Nephron (organoid): ENCODE data around the gene SENP6.
"Not testable (repeated sequence)": the region's sequence is repeated elsewhere in the genome, so short reads cannot be mapped to it uniquely, and the experiment has no call there.

ENCODE experiments used
- H3K27ac Mint-ChIP-seq, 3 experiments: 2 replicates each; pipeline ENCODE4 v1.8.0; 2020; ENCODE audit warnings: mixed read lengths in 3 of 3, mild to moderate bottlenecking in 2 of 3, moderate library complexity in 1 of 3
- H3K27me3 Mint-ChIP-seq: 2 replicates; pipeline ENCODE4 v1.8.0; 2021; ENCODE audit warnings: low read depth, mild to moderate bottlenecking, moderate library complexity, mixed read lengths
- H3K36me3 Mint-ChIP-seq: 2 replicates; pipeline ENCODE4 v1.8.0; 2020; ENCODE audit warnings: low read depth, mixed read lengths
- H3K4me1 Mint-ChIP-seq: 2 replicates; pipeline ENCODE4 v1.8.0; 2020; ENCODE audit warnings: mixed read lengths
- H3K4me3 Mint-ChIP-seq, 3 experiments: 2 replicates each; pipeline ENCODE4 v1.8.0; 2020; ENCODE audit warnings: mild to moderate bottlenecking in 3 of 3, mixed read lengths in 3 of 3, moderate library complexity in 2 of 3
- H3K9me3 Mint-ChIP-seq: 2 replicates; pipeline ENCODE4 v1.8.0; 2020; ENCODE audit warnings: mixed read lengths
- CTCF ChIP-seq, 3 experiments: fragments of 200-600 bp; sonication (generic); IDR thresholded peaks; one replicate each; pipeline ENCODE4 v1.5.0; 2021; ENCODE audit warnings: antibody characterized with exemption in 3 of 3; ENCODE audit not compliant: unreplicated experiment in 3 of 3

The SENP6 gene

GRCh38 chr6:75588948-75589347 lies 12.7 kb upstream of the SENP6 start:
- Mint-ChIP-seq H3K9me3 (peaks cover 7% of the 10 kb centered on the region), H3K4me3 (no peak overlapping the region), H3K4me1 (no peaks in the 10 kb centered on the region), H3K27me3 (peaks cover 4% of the 10 kb centered on the region), H3K27ac (no peak overlapping the region), H3K36me3 (no peaks in the 10 kb centered on the region)
- TF ChIP-seq CTCF (IDR thresholded peaks at IDR 0.05; ENCODE audit: unreplicated experiment in 3 of 3), result no peak

- no peak overlapping the region for H3K4me3 Mint-ChIP-seq
- peaks cover under 1% of the 10 kb centered on the region for H3K27me3 Mint-ChIP-seq
- no peaks in the 10 kb centered on the region for H3K9me3 Mint-ChIP-seq
- no peak for TF ChIP-seq CTCF (IDR thresholded peaks at IDR 0.05; ENCODE audit: unreplicated experiment in 3 of 3)
- H3K36me3 Mint-ChIP-seq, result no peaks in the 10 kb centered on the region
- H3K4me1 Mint-ChIP-seq, result no peaks in the 10 kb centered on the region
- no peak overlapping the region for H3K27ac Mint-ChIP-seq
Measured at GRCh38 chr6:75590370-75590769, 11.3 kb upstream of the SENP6 start.

- not testable (repeated sequence) for H3K4me3 Mint-ChIP-seq, H3K9me3 Mint-ChIP-seq, H3K27me3 Mint-ChIP-seq, H3K27ac Mint-ChIP-seq, H3K36me3 Mint-ChIP-seq
- H3K4me1 Mint-ChIP-seq, result peaks cover 20% of the 10 kb centered on the region
Measured at GRCh38 chr6:75596380-75596779, 5.3 kb upstream of the SENP6 start.

- H3K27me3 Mint-ChIP-seq, result no peaks in the 10 kb centered on the region
- H3K27ac Mint-ChIP-seq, result peak overlapping the region; percentile 99 to 100 (median 99)
- H3K4me3 Mint-ChIP-seq, result peak overlapping the region; percentile 81 to 96 (median 96)
- no peak for TF ChIP-seq CTCF (IDR thresholded peaks at IDR 0.05; ENCODE audit: unreplicated experiment in 3 of 3)
- peaks cover 40% of the 10 kb centered on the region for H3K4me1 Mint-ChIP-seq
- H3K9me3 Mint-ChIP-seq, result no peaks in the 10 kb centered on the region
- peaks cover 15% of the 10 kb centered on the region for H3K36me3 Mint-ChIP-seq
Measured at GRCh38 chr6:75600768-75601167, 912 bp upstream of the SENP6 start.

- Mint-ChIP-seq H3K4me1 (peaks cover 50% of the 10 kb centered on the region), H3K36me3 (peaks cover 25% of the 10 kb centered on the region), H3K4me3 (peak overlapping the region; percentile 96 to 100 (median 98)), H3K9me3 (no peaks in the 10 kb centered on the region), H3K27ac (peak overlapping the region; percentile 99 to 100 (median 99)), H3K27me3 (no peaks in the 10 kb centered on the region)
- TF ChIP-seq CTCF (IDR thresholded peaks at IDR 0.05; ENCODE audit: unreplicated experiment in 3 of 3), result no peak
Measured at GRCh38 chr6:75602246-75603105, 796 bp downstream of the SENP6 start.

- H3K4me3 Mint-ChIP-seq, result peak overlapping the region; percentile 96 to 100 (median 98)
- peaks cover 55% of the 10 kb centered on the region for H3K4me1 Mint-ChIP-seq
- H3K27me3 Mint-ChIP-seq, result no peaks in the 10 kb centered on the region
- peaks cover 27% of the 10 kb centered on the region for H3K36me3 Mint-ChIP-seq
- no peaks in the 10 kb centered on the region for H3K9me3 Mint-ChIP-seq
- TF ChIP-seq CTCF (IDR thresholded peaks at IDR 0.05; ENCODE audit: unreplicated experiment in 3 of 3), result no peak
- peak overlapping the region; percentile 99 to 100 (median 99) for H3K27ac Mint-ChIP-seq
Measured at GRCh38 chr6:75603106-75603420, 1.4 kb downstream of the SENP6 start.
